Urothelium cell line (cell line): Measurements from ENCODE around the gene PAK2.
"Not testable (repeated sequence)": the region's sequence is repeated elsewhere in the genome, so short reads cannot be mapped to it uniquely, and the experiment has no call there.

Experiments used
- DNase-seq: peaks from one replicate; pipeline ENCODE4 v3.0.0; 2011; ENCODE audit warnings: low spot score, mixed read lengths
- FAIRE-seq: peaks from 2 replicates; lab custom pipeline; 2011; peaks lifted over from hg19 to GRCh38; lab: Jason Lieb, UNC

PAK2 gene

DNA sequence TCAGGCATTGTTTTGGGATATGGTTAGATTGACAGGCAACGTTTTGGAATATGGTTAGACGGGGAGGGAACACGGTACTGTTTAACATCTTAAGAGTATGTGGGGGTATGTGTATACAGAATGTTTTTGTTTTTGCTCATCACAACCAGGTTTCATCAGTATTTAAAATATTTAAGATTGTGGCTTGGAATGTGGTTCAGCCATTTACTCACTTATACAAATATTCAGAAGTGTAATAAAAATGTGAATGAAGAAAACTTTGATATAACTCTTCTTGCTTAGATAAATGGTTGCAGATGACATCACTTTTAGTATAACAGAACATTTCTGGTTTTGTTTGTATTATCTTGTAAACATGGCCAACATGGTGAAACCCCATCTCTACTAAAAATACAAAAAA is 3.9 kb upstream of the PAK2 start:
- no peak for FAIRE-seq

DNA sequence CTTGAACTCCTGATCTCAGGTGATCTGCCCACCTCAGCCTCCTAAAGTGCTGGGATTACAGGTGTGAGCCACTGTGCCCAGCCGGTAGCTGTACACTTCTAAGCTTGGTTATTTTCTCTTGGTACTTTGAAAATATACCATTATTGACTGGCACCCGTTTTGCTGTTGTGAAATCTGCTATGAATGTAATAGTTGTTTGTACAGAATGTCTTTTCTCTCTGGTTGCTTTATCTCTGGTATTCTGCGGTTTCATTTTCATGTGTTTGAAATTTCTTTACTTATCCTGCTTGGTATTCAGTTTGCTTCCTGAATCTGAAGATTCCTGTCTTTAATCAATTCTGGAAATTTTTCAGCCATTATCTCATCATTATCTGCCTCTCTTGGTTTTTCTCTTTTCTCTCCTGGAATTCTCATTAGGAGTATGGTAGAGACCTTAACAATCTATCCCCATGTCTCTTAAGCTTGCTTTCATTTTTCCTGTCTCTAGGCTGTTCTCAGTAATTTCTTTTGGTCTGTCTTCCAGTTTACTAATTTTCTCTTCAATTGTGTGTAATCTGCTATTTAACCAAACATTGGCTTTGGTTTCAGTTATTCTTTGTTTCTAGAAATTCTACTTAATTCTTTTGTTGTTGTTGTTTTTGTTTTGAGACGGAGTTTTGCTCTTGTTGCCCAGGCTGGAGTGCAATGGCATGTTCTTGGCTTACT is 2.8 kb upstream of the PAK2 start:
- no peak for FAIRE-seq
- DNase-seq, result no peak

More for the DNA sequence above, 3.9 kb upstream of the PAK2 start:
- DNase-seq, result no peak

DNA sequence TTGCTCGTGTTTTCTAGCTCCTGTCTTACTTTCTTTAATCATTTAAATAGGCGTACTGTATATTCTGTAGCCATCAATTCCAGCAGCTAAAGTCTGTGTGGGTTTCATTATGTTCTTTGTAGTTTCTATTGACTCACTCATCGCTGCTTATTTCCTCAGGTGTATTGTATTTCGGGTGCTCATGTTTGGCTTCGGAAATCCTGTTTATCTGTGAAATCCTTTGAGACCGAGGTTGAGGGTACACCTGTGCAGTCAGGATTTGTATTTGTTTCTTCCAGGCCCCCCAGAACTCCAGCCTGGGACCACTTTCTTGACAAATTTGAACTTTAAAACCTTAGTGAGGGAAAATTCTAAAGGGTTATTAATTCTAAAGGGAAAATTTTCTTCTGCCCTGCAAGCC is 2.0 kb upstream of the PAK2 start:
- FAIRE-seq, result no peak

DNA sequence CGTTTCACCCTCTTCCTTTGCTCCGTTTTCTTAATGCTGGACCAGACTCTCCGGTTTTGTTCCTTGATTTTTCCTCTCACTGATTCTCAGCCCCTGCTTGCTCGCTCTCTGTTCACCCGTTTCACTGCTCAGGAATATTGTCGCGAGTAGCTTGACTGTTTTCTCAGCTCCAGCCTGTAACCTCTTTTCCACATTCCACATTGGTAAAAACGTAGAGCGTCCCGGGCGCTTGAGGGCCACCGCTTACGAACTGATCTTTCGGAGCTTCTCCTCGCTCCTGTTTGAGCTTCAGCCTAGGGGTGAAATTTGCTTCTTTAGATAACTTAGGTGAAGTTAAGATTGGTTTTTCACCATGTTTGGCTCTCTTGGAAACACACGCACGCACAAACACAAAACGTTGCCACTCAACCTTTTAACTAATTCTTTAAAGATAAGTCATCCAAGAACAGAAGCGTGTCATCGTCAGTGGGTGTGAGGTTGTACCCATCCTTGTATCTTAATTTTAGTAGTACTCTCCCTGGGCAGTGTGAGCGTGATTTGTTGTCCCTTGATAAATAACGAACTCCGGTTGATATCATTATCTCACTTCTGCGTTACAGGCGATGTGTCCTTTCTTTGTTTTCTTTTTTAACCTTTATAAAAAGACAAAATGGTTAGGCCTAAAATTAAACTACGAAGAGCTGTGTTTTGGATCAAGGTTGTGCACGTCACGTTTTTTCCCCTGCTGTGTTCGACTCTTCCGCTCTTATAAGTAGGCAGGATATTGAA is 1.0 kb downstream of the PAK2 start:
- FAIRE-seq (no peak), DNase-seq (peak; percentile 21)

More for the DNA sequence above, 2.0 kb upstream of the PAK2 start:
- DNase-seq, result no peak

DNA sequence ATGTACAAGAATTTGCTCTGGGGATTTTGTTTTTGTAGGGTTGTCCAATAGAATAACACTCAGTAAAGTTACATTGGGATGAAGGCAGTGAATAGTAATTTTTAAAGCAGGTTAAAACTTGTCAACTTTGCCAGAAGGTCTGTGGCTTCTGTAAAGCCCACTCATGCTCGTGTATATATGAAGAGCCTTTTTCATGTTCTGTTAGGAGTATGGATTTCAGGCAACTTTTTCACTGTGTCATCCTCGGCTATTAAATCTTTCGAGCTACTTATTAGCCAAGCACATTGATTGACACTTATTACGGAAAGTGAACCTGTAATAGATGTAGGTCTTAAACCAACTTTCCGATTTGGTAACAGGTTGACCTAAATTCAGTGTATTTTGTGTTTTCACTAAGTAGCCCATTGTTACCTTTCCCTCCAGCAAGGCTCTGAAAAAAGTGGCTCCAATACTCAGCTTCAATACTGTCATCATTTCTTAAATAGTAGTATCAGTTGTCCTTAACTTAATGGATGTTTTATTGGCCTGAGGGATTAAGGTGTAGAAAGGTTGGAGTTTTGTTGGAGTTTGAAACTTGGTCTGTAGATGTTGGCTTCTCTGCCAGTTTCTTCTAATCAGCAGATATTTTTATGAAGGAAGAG is 1.7 kb downstream of the PAK2 start:
- FAIRE-seq, result no peak
- DNase-seq, result no peak

DNA sequence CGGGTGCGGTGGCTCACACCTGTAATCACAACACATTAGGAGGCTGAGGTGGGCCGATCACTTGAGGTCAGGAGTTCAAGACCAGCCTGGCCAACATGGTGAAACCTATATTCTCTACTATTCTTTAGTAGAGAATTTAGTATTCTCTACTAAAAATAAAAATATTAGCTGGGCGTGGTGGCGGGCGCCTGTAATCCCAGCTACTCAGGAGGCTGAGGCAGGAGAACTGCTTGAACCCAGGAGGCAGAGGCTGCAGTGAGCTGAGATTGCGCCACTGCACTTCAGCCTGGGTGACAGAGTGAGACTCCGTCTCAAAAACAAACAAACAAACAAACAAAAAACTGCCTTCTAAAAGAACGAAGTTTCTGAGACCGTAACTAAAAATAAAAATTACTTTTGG is 3.9 kb downstream of the PAK2 start:
- not testable (repeated sequence) for DNase-seq, FAIRE-seq

DNA sequence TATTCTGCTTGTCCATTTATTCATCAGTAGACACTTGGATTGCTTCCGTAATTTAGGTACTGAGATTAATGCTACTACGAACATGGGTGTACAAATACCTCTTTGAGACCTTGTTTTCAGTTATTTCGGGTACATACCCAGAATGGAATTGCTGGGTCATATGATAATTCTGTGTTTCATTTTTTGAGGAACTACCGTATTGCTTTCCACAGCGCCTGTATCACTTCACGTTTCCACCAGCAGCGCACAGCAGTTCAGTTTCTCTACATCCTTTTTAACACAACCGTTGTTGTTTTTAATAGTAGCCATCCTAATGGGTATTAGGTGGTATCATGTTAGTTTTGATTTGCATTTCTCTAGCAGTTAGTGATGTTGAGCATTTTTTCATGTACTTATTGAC is 9.5 kb downstream of the PAK2 start:
- no peak for DNase-seq
- FAIRE-seq, result no peak

DNA sequence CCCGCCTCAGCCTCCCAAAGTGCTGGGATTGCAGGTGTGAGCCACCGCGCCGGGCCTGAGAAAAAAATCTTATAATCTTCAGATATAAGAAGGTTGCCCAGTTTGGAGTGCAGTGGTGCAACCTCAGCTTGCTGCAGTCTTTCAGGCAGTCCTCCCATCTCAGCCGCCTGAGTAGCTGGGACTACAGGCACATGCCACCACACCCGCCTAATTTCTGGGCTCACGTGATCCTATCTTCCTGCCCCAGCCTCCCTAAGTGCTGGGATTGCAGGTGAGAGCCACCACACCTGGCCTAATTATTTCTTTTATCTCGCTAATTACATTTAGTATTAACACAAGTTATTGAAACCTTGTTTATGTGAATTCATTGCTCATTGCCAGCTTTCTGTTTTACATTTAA is 13.5 kb downstream of the PAK2 start:
- no peak for FAIRE-seq
- no peak for DNase-seq

DNA sequence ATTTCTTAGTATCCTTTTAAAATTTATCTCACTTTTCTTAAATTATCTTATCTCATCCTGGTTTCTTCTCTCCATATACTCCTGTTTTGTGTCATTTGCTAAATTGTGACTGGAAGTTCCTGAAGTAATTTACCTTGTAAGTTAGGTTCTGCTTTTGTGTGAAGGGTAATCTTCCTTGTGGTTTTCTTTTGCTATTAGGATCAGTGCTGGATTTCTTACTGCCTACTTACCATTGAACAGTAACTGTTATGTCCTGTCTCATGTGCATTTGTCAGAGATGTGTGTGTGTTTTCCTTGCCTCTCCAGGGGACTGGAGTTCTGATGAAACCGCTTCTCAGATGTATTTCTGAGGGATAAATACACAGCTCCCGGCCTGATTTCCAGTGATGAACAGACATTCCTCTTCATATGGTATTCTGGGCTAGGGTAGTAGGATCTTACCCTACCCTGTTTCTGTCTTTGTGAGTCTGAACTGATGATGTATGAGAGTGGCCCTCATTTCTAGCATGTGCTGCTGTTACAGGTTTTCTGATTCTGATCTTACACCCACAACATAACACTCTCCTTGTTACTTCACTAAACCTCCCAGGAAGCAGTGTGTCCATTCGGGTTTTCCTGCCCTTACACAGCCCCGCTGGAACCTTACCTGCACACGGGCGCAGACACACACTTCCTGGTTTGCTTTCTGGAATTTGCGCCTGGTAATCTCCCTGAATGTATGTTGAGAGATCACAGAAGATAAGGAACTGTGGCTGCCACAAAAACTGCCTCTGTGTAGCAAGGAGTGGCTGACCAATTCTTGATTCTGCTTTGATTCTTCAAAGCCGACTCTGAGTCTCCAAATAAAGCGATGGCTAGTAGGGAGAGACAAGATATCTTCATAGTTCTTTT is 14.7 kb downstream of the PAK2 start:
- FAIRE-seq (no peak), DNase-seq (no peak)

DNA sequence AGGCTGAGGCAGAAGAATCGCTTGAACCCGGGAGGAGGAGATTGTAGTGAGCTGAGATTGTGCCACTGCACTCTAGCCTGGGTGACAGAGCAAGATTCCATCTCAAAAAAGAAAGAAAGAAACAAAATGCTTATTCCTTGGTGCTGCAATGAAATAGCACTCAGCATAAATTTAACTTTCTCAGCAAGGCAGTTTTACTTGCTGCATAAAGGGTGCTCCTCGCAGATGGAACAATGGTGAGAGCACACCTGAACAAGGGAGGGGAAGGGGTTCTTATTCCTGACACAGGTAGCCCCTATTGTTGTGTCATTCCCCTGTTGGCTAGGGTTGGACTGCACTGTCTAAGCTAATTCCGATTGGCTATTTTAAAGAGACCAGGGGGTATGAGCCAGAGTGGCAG is 17.1 kb downstream of the PAK2 start:
- no peak for FAIRE-seq
- no peak for DNase-seq

DNA sequence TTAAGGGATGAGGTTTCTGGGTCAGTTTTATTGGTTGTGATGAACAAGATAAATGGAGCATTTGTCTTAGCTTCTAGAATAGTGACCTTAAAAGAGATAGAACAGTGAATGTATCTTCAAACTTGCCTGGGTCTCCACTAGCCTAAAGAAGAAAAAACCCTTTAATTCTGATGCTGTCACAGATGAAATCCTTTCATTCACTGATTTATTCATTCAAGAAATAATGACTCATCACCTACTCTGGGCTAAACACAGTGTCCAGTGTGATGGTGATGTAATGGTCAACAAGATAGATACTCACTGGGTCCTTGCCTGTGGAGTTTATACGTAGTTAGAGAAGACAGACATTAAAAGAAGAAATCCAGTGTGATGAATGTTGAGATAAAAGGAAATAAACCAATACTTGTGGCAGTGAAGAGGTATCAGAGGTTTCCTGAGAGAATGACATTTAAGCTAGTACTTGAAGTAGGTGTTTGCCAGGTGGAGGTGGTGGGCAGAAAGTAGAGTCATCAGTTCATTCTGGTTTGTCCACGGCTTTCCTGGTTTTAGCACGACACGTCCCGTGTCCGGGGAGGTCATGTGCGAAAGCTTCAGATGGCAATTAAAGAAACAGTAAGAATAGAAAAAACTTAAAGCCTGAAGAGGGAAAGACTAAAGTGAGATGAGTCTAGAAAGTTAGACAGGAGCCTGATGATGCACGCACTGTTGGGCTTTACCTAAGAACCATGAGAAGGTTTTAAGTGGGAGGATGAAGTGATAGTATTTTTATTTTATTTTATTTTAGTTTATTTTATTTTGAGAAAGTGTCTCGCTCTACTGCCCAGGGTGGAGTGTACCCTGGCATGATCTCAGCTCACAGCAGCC is 18.5 kb downstream of the PAK2 start:
- DNase-seq (no peak), FAIRE-seq (no peak)

DNA sequence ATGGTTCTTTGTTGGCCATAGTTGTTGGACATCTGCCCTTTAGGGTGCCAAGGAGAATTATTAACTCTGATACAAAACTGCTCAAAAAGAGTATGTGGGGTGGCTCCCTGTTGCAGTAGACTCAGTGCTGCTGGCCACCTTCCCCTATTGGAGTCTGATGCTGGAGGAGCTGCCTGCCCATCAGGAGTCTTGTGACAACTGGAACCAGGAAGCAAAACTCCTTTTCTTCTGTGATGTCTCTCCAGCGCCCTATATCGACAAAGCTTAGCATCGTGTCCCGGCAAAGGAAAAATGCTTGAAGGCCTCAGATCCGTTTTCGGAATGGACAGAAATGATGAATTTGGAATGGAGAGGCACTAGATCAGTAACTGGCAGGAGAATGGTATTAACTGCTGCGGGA is 23.5 kb downstream of the PAK2 start:
- DNase-seq (no peak), FAIRE-seq (no peak)

DNA sequence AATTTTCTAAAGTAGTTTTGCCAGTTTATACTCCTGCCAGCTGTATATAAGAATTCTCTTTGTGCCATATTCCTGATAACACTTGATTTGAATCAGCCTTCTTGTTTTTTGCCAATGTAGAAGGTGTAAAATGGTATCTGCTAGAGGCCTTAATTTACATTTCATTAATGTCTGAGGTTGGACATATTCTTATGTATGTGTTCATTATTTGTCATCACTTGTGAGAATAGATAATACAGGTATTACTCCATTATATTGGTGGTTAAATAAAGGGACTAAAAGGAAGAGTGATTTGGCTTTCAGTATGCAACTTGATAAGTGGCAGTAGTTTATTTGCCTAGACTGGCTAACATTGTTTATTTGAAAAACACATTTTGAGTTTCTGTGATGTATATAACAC is 25.8 kb downstream of the PAK2 start:
- DNase-seq, result no peak
- FAIRE-seq, result no peak

DNA sequence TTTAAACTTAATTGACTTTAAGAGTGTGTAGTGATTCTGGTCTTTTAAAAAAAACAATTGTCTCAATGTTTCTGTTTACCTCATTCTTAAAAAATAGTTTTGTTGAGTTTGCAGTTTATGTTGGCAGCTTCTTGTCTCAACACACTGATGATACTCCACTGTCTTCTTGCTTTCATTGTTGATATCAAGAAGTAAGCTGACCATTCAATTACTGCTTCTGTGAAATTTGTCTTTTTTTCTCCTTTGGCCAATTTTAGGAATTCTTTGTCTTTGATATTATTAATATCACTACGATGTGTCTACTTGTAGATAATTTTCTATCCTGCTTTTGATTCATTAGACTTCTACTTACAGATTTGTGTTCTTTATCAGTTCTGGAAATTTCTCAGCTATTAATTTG is 31.4 kb downstream of the PAK2 start:
- DNase-seq (no peak), FAIRE-seq (no peak)

DNA sequence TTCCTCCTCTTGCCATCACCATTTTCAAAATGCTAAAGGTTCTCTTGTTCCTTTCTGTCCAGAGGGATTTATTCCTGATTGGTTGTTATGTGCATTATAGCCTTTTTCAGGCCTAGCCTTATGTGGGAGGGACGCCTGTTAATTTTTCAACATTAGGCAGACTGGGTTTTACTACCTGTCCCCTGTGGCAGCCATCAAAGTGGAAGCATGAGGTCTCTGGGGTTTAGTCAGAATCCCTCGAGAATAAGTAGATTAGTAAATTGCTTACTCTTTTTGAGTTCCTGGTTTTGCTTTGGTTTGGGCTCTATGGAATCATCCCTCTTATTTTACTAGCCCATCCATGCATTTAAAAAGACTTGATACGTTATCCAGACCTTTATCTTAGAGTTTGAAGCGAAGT is 32.4 kb downstream of the PAK2 start:
- DNase-seq, result no peak
- no peak for FAIRE-seq

DNA sequence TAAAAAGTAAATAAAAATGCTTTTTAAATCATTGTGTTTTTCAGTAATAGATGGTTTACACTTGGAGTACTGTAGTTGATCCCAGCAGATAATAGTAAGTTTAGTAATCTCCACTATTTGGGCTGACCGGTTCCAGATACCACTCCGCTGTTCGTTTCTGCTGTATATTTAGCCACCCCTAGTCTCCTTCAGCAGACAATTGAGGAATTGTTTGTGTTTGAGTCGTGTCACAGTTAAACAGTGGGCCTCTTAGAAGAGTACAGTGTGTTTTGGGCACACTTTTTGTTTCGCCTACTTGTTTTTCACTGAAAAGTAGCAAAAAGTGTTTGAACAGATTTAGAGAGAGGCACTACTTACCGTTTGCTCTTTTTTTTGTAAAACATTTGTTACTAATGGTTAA is 33.2 kb downstream of the PAK2 start:
- no peak for FAIRE-seq
- no peak for DNase-seq

DNA sequence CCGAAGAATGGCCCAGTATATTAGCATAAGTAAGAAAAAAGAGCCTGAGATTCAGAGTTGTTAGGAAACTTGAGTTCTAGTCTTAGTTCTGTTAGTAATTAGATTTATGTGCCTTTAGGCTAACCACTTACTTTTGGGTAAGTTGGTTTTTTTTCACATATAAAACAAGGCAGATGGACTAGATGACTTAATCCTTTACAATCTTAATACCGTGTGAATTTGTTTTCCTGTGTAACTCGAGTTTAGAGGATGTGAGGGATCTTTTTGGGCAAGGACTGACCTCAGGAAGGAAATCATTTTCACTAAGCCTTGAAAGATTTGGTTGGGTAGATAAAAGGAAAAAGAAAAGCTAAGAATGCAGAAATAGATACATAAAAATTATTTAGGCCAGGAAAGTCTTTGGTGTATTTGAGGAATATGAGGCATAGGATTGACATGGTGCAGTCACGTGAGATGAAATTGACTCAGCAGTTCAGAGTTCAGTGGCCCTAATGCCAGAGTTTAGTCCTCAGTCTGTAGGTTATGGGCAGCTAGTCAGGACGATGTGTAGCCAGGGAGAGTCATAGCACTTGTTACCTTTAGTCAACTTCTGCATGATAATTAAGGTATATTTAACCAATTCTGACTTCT is 34.6 kb downstream of the PAK2 start:
- FAIRE-seq, result no peak
- DNase-seq, result no peak

DNA sequence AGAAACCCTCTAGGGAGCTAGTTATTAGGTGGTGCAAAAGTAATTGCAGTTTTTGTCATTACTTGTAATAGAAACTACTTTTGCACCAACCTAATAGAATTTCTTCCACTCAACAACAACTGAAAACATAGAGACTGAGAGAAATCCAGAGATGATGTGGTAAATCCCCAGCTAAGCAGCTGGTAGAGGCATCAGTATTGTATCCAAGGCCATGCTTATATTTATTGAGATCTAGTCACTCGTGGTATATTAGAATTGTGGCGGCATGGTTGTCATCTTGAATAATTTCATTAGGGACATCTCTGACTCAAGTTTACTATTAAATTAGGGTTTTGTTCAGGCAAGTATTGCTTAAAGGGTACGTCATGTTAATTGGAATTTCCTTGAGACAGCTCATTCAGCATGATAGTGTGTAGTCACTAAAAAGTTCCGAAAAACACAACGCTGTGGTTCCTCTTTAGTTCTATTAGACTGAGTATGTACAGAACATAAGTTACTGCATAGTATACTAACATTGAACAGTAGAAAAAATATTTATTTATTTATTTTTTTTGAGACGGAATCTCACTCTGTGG is 35.3 kb downstream of the PAK2 start:
- FAIRE-seq, result no peak
- no peak for DNase-seq

DNA sequence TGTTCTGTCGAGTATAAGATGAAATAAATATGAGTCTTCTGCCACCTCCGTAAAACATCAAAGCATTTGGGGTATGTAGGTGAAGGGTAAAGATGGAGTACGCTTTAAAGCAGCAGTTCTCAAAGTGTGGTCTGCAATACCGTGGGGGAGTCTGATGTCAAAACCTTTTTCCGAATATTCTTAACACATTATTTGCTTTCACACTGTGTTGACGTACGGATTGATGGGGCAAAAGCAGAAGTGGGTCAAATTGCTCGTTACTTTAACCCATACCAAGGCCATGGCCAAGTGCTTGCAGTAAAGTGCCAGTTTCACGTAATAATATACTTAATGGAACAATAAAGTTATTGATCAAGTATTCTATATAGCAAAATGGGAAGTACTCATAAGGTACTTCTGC is 36.3 kb downstream of the PAK2 start:
- FAIRE-seq (no peak), DNase-seq (no peak)
